ENCODE data around the gene PRSS38.
A peak's percentile ranks its signal among the peaks of the same experiment; 100 is the strongest.

Gene PRSS38

DNA sequence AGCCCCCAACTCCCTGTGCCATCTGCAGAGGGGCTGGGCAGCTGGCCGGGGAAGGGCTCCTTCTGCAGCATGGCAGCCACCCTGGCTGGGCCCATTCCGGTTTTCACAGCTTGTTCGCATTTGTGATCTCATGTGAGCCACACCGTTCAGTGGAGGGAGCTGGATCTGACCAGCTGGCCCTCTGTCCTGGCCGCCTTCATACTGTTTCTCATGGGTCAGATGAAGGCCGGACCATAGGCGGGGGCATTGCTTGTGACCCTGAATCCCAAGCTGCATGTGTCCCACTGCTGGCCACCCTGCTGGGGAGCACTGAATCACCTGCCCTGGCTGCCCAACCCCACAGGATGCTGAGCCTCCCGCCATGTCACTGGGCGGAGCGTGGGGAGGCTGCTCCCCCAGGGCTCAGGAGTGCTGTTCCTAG is 36.4 kb upstream of the PRSS38 start:
- no peak for DNase-seq (ENCODE audit: low read depth in 2 of 2)

GRCh38 chr1:227779685-227780084 is 35.8 kb upstream of the PRSS38 start:
- DNase-seq (ENCODE audit: low read depth in 2 of 2): no peak

- DNase-seq (ENCODE audit: low read depth in 2 of 2): no peak
Measured at GRCh38 chr1:227780101-227781044, 35.1 kb upstream of the PRSS38 start.

- DNase-seq (ENCODE audit: low read depth in 2 of 2): no peak
Measured at GRCh38 chr1:227781314-227781930, 34.1 kb upstream of the PRSS38 start.

GRCh38 chr1:227782226-227782625 is 33.2 kb upstream of the PRSS38 start:
- no peak for DNase-seq (ENCODE audit: low read depth in 2 of 2)

DNA sequence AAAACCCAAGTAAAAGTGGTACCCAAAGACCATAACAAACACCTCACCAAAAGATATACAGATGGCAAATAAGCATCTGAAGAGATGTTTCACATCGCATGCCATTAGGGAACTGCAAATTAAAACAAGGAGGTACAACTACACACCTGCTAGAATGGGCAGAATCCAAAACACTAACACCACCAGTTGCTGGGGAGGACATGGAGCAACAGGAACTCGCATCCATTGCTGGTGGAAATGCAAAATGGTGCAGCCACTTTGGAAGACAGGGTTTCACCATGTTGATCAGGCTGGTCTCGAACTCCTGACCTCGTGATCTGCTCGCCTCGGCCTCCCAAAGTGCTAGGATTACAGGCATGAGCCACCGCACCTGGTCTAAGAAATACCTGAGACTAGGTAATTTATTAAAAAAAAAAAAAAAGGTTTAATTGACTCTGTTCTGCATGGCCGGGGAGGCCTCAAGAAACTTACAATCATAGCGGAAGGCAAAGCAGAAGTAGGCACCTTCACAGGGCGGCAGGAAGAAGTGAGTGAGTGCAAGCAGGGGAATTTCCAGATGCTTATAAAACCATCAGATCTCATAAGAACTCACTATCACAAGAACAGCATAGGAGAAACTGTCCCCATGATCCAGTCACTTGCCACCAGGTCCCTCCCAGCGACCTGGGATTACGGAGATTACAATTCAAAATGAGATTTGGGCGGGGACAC is 30.2 kb upstream of the PRSS38 start:
- DNase-seq (ENCODE audit: low read depth in 2 of 2): no peak

DNA sequence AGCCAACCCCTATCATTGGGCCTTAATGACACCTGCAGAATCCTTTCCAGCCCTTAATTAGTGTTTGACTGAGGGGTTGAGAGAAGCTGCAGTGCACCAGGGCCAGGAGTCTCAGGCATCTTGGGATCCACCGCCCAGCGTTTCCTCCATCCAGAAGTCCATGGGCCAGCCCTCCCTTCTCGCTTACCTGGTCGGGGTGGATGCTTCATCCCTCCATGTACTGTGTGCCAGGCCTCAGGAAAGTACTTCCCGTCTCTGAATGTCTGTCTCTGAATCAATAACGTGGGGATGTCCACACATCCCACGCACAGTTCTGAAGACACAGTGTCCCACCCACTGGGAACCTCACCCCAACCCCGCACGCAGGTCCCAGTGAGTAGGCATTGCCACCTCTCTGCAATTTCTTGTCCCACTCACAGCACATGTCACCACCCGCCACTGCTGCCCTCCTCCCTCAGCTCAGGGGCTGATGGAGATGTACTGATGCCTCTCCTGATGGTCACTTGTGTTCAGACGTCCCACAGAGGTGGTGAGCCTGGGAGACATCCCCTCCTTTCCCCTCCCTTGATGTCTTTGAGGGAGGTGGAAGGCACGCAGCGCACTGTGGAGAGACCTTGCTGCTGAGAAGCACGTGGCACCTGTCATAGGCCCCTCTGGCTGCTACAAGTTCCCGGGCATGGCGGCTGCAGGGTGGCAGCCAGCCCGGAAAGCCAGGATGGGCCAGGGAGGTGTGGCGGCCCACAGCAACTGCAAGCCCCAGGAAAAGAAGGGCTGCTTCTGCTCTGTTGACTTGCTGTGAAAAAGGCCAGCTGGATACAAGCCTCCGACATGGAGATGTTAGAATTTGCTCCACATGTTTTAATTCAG is 29.4 kb upstream of the PRSS38 start:
- no peak for DNase-seq (ENCODE audit: low read depth in 2 of 2)

- no peak for DNase-seq (ENCODE audit: low read depth in 2 of 2)
Measured at GRCh38 chr1:227786673-227787512, 28.6 kb upstream of the PRSS38 start.

- peak; percentile 83 to 93 for DNase-seq (ENCODE audit: low read depth in 2 of 2)
Measured at GRCh38 chr1:227787513-227788270, 27.8 kb upstream of the PRSS38 start.

DNA sequence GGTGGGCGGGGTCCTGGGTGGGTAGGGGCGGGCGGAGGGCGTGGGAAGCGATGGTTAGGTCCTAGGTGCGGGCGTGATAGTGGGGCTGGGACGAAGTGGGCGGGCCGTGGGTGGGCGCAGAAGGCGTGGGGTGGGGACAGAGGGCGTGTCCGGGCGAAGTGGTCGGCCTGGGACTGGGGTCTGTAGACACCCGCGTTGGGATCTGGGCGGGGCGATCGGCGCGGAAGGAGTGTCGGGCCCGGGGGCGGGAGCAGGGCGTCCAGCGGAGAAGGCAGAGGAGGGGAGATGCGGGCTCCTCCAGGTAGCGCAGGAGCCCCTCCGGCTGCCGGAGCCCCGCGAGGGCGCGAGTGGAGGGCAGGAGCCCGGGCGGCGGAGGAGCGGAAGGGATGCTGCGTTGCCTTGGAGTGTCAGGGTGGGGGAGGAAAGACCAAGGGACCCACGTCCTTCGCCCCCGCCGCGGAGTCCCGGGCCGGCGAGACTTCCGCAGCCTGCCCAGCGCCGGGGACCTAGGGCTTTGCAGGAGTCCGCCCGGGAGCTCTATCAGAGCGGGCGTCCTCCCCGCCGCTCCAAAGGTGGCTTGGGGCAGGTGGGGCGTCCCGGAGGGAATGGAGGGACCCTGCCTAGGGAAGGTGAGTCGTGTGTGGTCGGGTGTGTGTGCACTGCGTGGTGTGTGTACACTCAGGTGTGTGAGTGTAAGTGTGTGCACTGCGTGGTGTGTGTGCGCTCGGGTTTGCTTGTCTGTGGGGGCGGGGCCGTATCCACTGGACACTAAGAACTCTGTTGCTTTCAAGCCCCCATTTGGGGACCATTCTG is 27.0 kb upstream of the PRSS38 start:
- DNase-seq (ENCODE audit: low read depth in 2 of 2): peak; percentile 54 to 60

DNA sequence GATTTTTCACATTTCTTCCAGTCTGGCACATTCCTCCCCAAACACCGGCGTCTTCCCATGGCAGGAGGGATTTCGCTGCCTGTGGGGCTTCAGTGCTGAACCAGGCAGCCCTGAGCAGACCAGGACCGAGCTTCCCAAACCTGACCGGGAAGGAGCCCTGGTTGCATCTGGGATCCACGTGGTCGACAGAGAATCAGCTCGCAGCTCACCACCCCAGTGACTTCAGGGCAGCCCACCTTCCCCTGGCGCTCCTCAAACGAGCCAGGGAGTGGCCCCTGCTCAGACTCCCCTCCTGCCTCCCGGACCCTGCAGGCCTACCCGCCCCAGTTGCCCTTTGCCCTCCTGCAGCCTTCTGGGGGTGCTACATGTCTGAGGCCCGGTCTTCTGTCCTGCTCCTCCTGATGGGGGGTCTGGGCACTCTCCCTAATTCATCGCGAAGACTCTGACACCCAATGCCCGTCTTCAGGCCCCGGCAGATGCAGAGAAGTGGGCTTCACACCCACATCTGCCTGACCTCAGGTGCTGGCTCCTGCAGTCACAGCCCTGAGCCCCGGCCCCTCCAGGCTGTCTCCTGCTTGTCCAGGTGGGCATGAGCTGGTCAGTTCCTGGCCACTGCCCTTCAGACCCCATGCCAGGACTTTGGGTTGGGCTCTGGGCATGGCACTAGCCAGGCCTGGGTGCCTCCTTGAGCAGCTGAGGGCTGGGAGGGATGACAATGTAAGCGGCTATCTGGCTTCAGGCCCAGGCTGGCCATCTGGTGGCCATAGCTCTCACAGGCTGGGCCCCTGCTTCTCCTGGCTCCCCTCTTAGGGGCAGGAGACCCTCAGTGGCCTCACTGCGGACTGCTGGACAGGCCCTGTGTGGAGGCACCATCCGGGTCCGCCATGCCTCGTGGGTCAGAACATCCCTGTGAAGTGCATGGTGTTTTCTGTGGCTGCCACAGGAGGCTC is 26.1 kb upstream of the PRSS38 start:
- no peak for DNase-seq (ENCODE audit: low read depth in 2 of 2)

- no peak for DNase-seq (ENCODE audit: low read depth in 2 of 2)
Measured at GRCh38 chr1:227790034-227790400, 25.5 kb upstream of the PRSS38 start.

GRCh38 chr1:227790868-227791267 is 24.6 kb upstream of the PRSS38 start:
- DNase-seq (ENCODE audit: low read depth in 2 of 2): no peak

DNA sequence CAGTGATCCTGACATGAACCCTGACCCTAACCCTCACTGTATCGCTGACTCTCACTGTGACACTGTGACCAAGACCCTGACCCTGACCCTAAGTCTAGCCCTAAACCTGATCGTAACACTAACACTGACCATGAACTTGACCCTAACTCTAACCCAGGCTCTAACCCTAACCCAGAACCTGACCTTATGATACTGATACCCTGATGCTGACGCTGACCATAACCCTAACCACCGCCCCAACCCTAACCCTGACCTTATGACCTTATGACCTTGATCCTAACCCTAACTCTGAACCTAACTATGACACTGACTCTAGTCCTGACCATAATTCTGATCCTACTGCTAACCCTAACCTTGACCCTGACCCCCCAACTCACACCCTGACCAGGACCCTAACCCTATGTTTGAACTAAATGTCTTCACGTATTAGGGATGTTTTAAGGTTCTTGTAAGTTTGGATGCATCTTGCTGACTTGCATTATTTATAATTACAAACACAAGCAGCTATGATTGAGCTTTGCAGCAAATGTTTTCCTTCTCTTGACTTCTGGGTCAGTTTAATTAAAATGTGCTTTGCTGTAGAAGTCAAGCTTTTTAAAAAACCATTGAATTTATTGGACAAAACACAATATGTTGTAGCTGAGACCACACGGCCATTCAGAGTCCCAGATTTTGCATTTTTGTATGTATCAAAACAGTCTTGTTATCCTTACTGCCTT is 23.9 kb upstream of the PRSS38 start:
- no peak for DNase-seq (ENCODE audit: low read depth in 2 of 2)

DNA sequence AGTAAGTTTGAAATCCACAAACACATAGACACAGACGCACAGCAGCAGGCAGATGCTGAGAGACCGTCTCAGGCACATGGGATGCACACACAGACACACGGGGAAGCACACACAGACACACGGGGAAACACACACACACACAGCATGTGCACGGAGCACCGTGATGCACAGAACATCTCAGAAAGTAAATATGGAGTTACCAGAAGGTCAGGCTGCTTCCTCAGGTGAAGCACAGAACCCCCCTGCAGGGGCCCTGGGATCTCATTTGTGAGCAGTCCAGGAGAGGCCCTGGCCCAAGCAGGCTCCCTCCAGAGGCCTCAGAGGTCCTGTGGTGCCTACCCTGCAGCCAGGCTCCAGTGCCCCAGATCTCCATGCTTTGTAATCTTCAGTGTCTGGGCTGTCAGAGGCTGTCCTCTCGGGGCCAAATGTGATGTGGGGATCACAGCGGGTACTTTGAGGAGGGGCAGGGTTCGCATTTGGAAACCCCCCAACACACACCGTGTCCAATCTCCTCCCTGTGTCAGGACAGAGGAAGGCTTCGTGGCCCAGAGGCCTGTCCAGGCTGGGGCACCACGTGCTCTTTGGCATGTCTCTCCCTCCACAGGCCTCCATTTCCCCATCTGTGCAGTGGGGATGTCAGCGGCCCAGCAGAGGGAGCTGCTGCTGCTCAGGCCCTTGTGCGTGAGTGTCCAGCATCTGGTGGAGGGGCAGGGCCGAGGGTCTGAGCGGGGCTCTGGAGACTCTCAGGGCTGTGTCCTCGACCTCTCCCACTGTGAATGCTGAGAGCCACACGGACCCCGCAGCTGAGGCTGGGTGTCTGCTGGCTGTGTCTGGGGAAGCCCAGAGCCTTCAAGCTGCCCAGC is 23.0 kb upstream of the PRSS38 start:
- DNase-seq (ENCODE audit: low read depth in 2 of 2): no peak
